SK-N-SH (cell line): ENCODE data around the gene IL6R. TPM values are rescaled to one million over a fixed set of nuclear protein-coding genes. Genes with fewer than 3 reads are reported as not detected.

Experiments used
- CTCF ChIA-PET: fragments of 300-600, 350-600 bp; formaldehyde crosslinking; extraction: SDS; loops from one replicate; lab custom pipeline; 2021; lab: Yijun Ruan, JAX
- POLR2A ChIA-PET: fragments of 350-600 bp; sonication (Branson Sonifier 250); formaldehyde crosslinking; extraction: SDS; loops from one replicate; lab custom pipeline; 2020; ENCODE audit warnings: antibody characterized with exemption, inconsistent platforms; lab: Yijun Ruan, JAX
- DNase-seq: peaks from one replicate; pipeline ENCODE4 v3.0.0; 2012
- H2AFZ ChIP-seq: fragments of 200-600 bp; sonication (generic); 2 replicates; pipeline ENCODE4 v1.8.1; 2016; ENCODE audit warnings: antibody characterized with exemption, mild to moderate bottlenecking, low read depth
- H3F3A ChIP-seq: fragments of 200-600 bp; sonication (generic); replicated peaks from 2 replicates; pipeline ENCODE3; 2016; ENCODE audit warnings: antibody characterized with exemption, mild to moderate bottlenecking; ENCODE audit not compliant: insufficient read depth
- H3K27ac ChIP-seq, 2 experiments: fragments of 200-500 bp in 1 of 2; fragments of 200-600 bp in 1 of 2; sonication (Bioruptor generic) in 1 of 2; sonication (generic), shearing (Covaris generic) in 1 of 2; 2 replicates each; pipeline versions ENCODE4 v1.5.1 to v1.6.1; 2014 to 2016; ENCODE audit warnings: low read depth in 2 of 2, inconsistent platforms in 1 of 2, low read length in 1 of 2, mild to moderate bottlenecking in 1 of 2, mixed read lengths in 1 of 2
- H3K27me3 ChIP-seq: fragments of 200-600 bp; sonication (generic), shearing (Covaris generic); 2 replicates; pipeline ENCODE4 v1.6.1; 2016; ENCODE audit warnings: mixed run types; ENCODE audit not compliant: insufficient read depth
- H3K36me3 ChIP-seq, 2 experiments: fragments of 200-500 bp in 1 of 2; fragments of 200-600 bp in 1 of 2; sonication (Bioruptor generic) in 1 of 2; sonication (generic) in 1 of 2; replicated peaks in 1 of 2; 2 replicates each; pipeline versions ENCODE3 to v1.5.1; 2014 to 2016; ENCODE audit warnings: low read length in 1 of 2, mild to moderate bottlenecking in 1 of 2; ENCODE audit not compliant: insufficient read depth in 2 of 2, control insufficient read depth in 1 of 2
- H3K4me1 ChIP-seq, 2 experiments: fragments of 200-500 bp in 1 of 2; fragments of 200-600 bp in 1 of 2; sonication (Bioruptor generic) in 1 of 2; sonication (generic), shearing (Covaris generic) in 1 of 2; 2 replicates each; pipeline versions ENCODE4 v1.5.1 to v1.6.1; 2014 to 2016; ENCODE audit warnings: low read depth in 1 of 2, low read length in 1 of 2, mixed run types in 1 of 2; ENCODE audit not compliant: insufficient read depth in 2 of 2, control insufficient read depth in 1 of 2
- H3K4me2 ChIP-seq: fragments of 200-600 bp; sonication (generic), shearing (Covaris generic); 2 replicates; pipeline ENCODE4 v1.6.1; 2017; ENCODE audit warnings: mixed run types
- H3K4me3 ChIP-seq, 2 experiments: fragments of 200-500 bp in 1 of 2; fragments of 200-600 bp in 1 of 2; sonication (Bioruptor generic) in 1 of 2; sonication (generic), shearing (Covaris generic) in 1 of 2; 2 replicates each; pipeline versions ENCODE4 v1.5.1 to v1.8.1; 2014 to 2016; ENCODE audit warnings: low read depth in 2 of 2, inconsistent platforms in 1 of 2, low read length in 1 of 2, mild to moderate bottlenecking in 1 of 2, mixed read lengths in 1 of 2, moderate library complexity in 1 of 2
- H3K79me2 ChIP-seq: fragments of 200-600 bp; sonication (generic); 2 replicates; pipeline ENCODE4 v1.8.1; 2017; ENCODE audit warnings: mild to moderate bottlenecking; ENCODE audit not compliant: insufficient read depth
- H3K9ac ChIP-seq: fragments of 200-600 bp; sonication (generic); 2 replicates; pipeline ENCODE4 v1.6.1; 2017; ENCODE audit warnings: mixed run types
- H3K9me2 ChIP-seq: fragments of 200-600 bp; sonication (generic); 2 replicates; pipeline ENCODE4 v1.6.1; 2017; ENCODE audit warnings: mixed run types
- H3K9me3 ChIP-seq: fragments of 200-600 bp; sonication (generic); 2 replicates; pipeline ENCODE4 v1.6.1; 2017; ENCODE audit warnings: mixed run types, mild to moderate bottlenecking, moderate library complexity
- H4K20me1 ChIP-seq: fragments of 200-600 bp; sonication (generic); 2 replicates; pipeline ENCODE4 v1.6.1; 2017; ENCODE audit warnings: mild to moderate bottlenecking, mixed run types; ENCODE audit not compliant: insufficient read depth
- ELF1 ChIP-seq: IDR thresholded peaks from 2 replicates; pipeline ENCODE4 v1.4.0; 2012
- EP300 ChIP-seq, 2 experiments: IDR thresholded peaks; 2 replicates each; pipeline versions ENCODE4 v1.4.0 to v1.6.1; 2012; ENCODE audit warnings: borderline replicate concordance in 1 of 2, low read depth in 1 of 2, low read length in 1 of 2
- EZH2phosphoT487 ChIP-seq: fragments of 200-600 bp; sonication (generic); IDR thresholded peaks from 2 replicates; pipeline ENCODE4 v1.6.1; 2017; ENCODE audit warnings: low read depth, mixed run types, mild to moderate bottlenecking, antibody characterized with exemption, moderate library complexity, borderline replicate concordance
- FOXJ3 ChIP-seq: sonication (generic); formaldehyde crosslinking; IDR thresholded peaks from 2 replicates; pipeline ENCODE4 v1.5.1; 2020; ENCODE audit warnings: mild to moderate bottlenecking, missing genetic modification reagents
- GABPA ChIP-seq: IDR thresholded peaks from 2 replicates; pipeline ENCODE4 v1.4.0; 2012; ENCODE audit warnings: low read depth, mild to moderate bottlenecking
- JUND ChIP-seq: IDR thresholded peaks from 2 replicates; pipeline ENCODE4 v1.4.0; 2012
- MEF2A ChIP-seq: IDR thresholded peaks from 2 replicates; pipeline ENCODE4 v1.4.0; 2012; ENCODE audit warnings: low read depth, borderline replicate concordance
- MXI1 ChIP-seq: IDR thresholded peaks from 2 replicates; pipeline ENCODE4 v1.6.1; 2012; ENCODE audit warnings: mild to moderate bottlenecking, low read depth, low read length, improper control_type of control experiment
- POLR2AphosphoS5 ChIP-seq: IDR thresholded peaks from 2 replicates; pipeline ENCODE4 v1.6.1; 2012; ENCODE audit warnings: low read depth, low read length
- RAD21 ChIP-seq: IDR thresholded peaks from 2 replicates; pipeline ENCODE4 v1.6.1; 2012; ENCODE audit warnings: mild to moderate bottlenecking, low read length
- RCOR1 ChIP-seq: fragments of 150-350 bp; IDR thresholded peaks from 2 replicates; pipeline ENCODE4 v1.6.1; 2017; ENCODE audit warnings: antibody characterized with exemption, low read length
- RFX5 ChIP-seq: IDR thresholded peaks from 2 replicates; pipeline ENCODE4 v1.6.1; 2012; ENCODE audit warnings: mild to moderate bottlenecking, improper control_type of control experiment, low read length
- SIN3A ChIP-seq: IDR thresholded peaks from 2 replicates; pipeline ENCODE4 v1.6.1; 2012; ENCODE audit warnings: low read depth, mild to moderate bottlenecking, low read length, moderate library complexity, borderline replicate concordance
- TEAD4 ChIP-seq: IDR thresholded peaks from 2 replicates; pipeline ENCODE4 v1.4.0; 2012; ENCODE audit warnings: mild to moderate bottlenecking, borderline replicate concordance; ENCODE audit not compliant: insufficient read depth
- YY1 ChIP-seq: IDR thresholded peaks from 2 replicates; pipeline ENCODE4 v1.4.0; 2012; ENCODE audit warnings: low read depth, mild to moderate bottlenecking
- WGBS: methylation state at CpG from one replicate; pipeline ENCODE4 v1.1.6; 2017; ENCODE audit warnings: low lambda C conversion rate; 5-methylcytosine and 5-hydroxymethylcytosine counted together
- polyA plus RNA-seq, 3 experiments: library from polyadenylated mRNA; depleted of rRNA; stranded (reverse); fragments of >200 nt; gene quantifications; 2 replicates each; pipeline ENCODE4 v1.2.3, GENCODE V29; 2012
- TF ChIP-seq, protein P1 (sequence below): IDR thresholded peaks from 2 replicates; pipeline ENCODE4 v1.4.0; 2012; ENCODE audit warnings: low read depth, borderline replicate concordance
- TF ChIP-seq, protein P2 (sequence below): fragments of 150-350 bp; IDR thresholded peaks from 2 replicates; pipeline ENCODE4 v1.6.1; 2017; ENCODE audit warnings: antibody characterized with exemption, low read length, low read depth, borderline replicate concordance
- TF ChIP-seq, protein P3 (sequence below): IDR thresholded peaks from 2 replicates; pipeline ENCODE4 v1.6.1; 2012; ENCODE audit warnings: mild to moderate bottlenecking, low read depth, low read length, moderate library complexity
- TF ChIP-seq, protein P4 (sequence below): IDR thresholded peaks from 2 replicates; pipeline ENCODE4; 2012

The IL6R gene
- polyA plus RNA-seq, 1 of the 3 experiments (the other 2 are of a cell fraction), result 2.8 TPM

DNA sequence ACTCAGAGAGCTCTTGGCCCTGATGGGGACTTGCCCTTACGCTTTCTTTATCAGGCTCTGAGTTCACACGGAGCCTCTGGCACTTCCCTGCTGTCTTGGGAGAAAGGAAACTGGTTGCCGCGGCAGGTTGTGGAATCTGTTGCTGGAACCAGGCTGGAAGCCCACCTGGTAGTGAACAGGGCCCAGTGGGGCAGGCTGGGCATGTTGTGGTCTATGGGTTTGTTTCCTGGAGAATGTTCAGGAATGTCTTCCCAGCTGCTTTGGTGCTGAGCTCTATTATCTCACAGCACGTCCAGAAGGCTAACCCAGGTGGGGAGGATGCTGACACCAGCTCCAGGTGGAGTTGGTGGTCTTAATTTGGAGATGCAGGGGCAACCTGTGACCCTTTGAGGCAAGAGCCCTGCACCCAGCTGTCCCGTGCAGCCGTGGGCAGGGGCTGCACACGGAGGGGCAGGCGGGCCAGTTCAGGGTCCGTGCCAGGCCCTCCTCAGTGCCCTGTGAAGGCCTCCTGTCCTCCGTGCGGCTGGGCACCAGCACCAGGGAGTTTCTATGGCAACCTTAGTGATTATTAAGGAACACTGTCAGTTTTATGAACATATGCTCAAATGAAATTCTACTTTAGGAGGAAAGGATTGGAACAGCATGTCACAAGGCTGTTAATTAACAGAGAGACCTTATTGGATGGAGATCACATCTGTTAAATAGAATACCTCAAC lies 63.5 kb downstream of the IL6R start:
- DNase-seq, result no peak
- no peaks in the 10 kb centered on the region for H3K9me3 ChIP-seq
- H3K9ac ChIP-seq, result no peak overlapping the region
- H3K4me2 ChIP-seq, result no peak overlapping the region
- H3K27ac ChIP-seq, result no peak overlapping the region
- H3K9me2 ChIP-seq, result no peaks in the 10 kb centered on the region
- peaks cover under 1% of the 10 kb centered on the region for H3F3A ChIP-seq
- 80% methylated on average over 6 of the region's 12 CpGs for WGBS
- no peaks in the 10 kb centered on the region for H4K20me1 ChIP-seq
- ChIA-PET POLR2A (no interaction called here), CTCF (interaction anchor here (0.7 to 2.7 kb wide), 4 partner anchors 11 to 623 kb away, joined by 3 to 20 read pairs (median 4); no protein-coding TSS in a partner anchor)
- no peaks in the 10 kb centered on the region for H3K79me2 ChIP-seq
- peaks cover 1 to 5% of the 10 kb centered on the region in 2 experiments; a peak in 2 of 4 replicates for H3K4me1 ChIP-seq
- TF ChIP-seq JUND (no peak), MEF2A (no peak), TEAD4 (no peak), EZH2phosphoT487 (no peak), EP300 (IDR thresholded peaks at IDR 0.05; ENCODE audit: borderline replicate concordance in 1 of 2, low read depth in 1 of 2, low read length in 1 of 2) (no peak), GABPA (no peak), MXI1 (no peak), RAD21 (no peak), RFX5 (no peak), SIN3A (no peak), FOXJ3 (CRISPR knock-in tag) (no peak), POLR2AphosphoS5 (no peak), RCOR1 (no peak), YY1 (no peak), ELF1 (no peak)
- TF ChIP-seq, protein P1, sequence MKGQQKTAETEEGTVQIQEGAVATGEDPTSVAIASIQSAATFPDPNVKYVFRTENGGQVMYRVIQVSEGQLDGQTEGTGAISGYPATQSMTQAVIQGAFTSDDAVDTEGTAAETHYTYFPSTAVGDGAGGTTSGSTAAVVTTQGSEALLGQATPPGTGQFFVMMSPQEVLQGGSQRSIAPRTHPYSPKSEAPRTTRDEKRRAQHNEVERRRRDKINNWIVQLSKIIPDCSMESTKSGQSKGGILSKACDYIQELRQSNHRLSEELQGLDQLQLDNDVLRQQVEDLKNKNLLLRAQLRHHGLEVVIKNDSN, result no peak
- TF ChIP-seq, protein P2, sequence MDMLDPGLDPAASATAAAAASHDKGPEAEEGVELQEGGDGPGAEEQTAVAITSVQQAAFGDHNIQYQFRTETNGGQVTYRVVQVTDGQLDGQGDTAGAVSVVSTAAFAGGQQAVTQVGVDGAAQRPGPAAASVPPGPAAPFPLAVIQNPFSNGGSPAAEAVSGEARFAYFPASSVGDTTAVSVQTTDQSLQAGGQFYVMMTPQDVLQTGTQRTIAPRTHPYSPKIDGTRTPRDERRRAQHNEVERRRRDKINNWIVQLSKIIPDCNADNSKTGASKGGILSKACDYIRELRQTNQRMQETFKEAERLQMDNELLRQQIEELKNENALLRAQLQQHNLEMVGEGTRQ, result no peak
- TF ChIP-seq, protein P3, sequence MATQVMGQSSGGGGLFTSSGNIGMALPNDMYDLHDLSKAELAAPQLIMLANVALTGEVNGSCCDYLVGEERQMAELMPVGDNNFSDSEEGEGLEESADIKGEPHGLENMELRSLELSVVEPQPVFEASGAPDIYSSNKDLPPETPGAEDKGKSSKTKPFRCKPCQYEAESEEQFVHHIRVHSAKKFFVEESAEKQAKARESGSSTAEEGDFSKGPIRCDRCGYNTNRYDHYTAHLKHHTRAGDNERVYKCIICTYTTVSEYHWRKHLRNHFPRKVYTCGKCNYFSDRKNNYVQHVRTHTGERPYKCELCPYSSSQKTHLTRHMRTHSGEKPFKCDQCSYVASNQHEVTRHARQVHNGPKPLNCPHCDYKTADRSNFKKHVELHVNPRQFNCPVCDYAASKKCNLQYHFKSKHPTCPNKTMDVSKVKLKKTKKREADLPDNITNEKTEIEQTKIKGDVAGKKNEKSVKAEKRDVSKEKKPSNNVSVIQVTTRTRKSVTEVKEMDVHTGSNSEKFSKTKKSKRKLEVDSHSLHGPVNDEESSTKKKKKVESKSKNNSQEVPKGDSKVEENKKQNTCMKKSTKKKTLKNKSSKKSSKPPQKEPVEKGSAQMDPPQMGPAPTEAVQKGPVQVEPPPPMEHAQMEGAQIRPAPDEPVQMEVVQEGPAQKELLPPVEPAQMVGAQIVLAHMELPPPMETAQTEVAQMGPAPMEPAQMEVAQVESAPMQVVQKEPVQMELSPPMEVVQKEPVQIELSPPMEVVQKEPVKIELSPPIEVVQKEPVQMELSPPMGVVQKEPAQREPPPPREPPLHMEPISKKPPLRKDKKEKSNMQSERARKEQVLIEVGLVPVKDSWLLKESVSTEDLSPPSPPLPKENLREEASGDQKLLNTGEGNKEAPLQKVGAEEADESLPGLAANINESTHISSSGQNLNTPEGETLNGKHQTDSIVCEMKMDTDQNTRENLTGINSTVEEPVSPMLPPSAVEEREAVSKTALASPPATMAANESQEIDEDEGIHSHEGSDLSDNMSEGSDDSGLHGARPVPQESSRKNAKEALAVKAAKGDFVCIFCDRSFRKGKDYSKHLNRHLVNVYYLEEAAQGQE, result no peak
- TF ChIP-seq, protein P4, sequence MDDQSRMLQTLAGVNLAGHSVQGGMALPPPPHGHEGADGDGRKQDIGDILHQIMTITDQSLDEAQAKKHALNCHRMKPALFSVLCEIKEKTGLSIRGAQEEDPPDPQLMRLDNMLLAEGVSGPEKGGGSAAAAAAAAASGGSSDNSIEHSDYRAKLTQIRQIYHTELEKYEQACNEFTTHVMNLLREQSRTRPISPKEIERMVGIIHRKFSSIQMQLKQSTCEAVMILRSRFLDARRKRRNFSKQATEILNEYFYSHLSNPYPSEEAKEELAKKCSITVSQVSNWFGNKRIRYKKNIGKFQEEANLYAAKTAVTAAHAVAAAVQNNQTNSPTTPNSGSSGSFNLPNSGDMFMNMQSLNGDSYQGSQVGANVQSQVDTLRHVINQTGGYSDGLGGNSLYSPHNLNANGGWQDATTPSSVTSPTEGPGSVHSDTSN, result no peak
- H3K27me3 ChIP-seq, result no peaks in the 10 kb centered on the region
- H3K36me3 ChIP-seq, result no peaks in the 10 kb centered on the region
- H2AFZ ChIP-seq, result no peak overlapping the region
- H3K4me3 ChIP-seq, result no peak overlapping the region
